SK-MEL-5 (cell line): Measurements from ENCODE around the gene NCAN. TPM values are rescaled to one million over a fixed set of nuclear protein-coding genes. Genes with fewer than 3 reads are reported as not detected.
"Not testable (repeated sequence)": the region's sequence is repeated elsewhere in the genome, so short reads cannot be mapped to it uniquely, and the experiment has no call there.

ENCODE experiments used
- DNase-seq: peaks from one replicate; pipeline ENCODE4 v3.0.0-alpha.2; 2016; ENCODE audit warnings: low read depth, low spot score
- in situ Hi-C: cut with HindIII; loops from 2 replicates; pipeline ENCODE4 v1.10.0; 2016; ENCODE audit warnings: low sequenced_read_pairs, high pct_unique_total_duplicates, low pct_unique_long_range_greater_than_20kb
- total RNA-seq: library from RNA; depleted of rRNA; stranded (reverse); fragments of >200 nt; shearing (Covaris generic); gene quantifications from 2 replicates; pipeline ENCODE4 v1.2.3, GENCODE V29; 2014

The NCAN gene
- total RNA-seq, 1 experiment from 2014 or later: not detected

- no peak for DNase-seq
- in situ Hi-C loops: no loop called here
Observed at GRCh38 chr19:19239675-19240074, 27.9 kb downstream of the NCAN start.

GRCh38 chr19:19240476-19240875 lies 28.7 kb downstream of the NCAN start:
- no peak for DNase-seq
- in situ Hi-C loops: no loop called here

GRCh38 chr19:19250196-19250801 lies 38.5 kb downstream of the NCAN start:
- in situ Hi-C loops: no loop called here
- DNase-seq: no peak

- DNase-seq, in situ Hi-C loops: not testable (repeated sequence)
Observed at GRCh38 chr19:19253409-19253808, 41.7 kb downstream of the NCAN start.

GRCh38 chr19:19256072-19256969 lies 44.6 kb downstream of the NCAN start:
- in situ Hi-C loops: no loop called here
- no peak for DNase-seq

GRCh38 chr19:19257137-19257536 lies 45.4 kb downstream of the NCAN start:
- in situ Hi-C loops: no loop called here
- DNase-seq: no peak

- no peak for DNase-seq
- in situ Hi-C loops: no loop called here
Observed at GRCh38 chr19:19257836-19258588, 46.3 kb downstream of the NCAN start.

GRCh38 chr19:19258589-19259338 lies 47.0 kb downstream of the NCAN start:
- in situ Hi-C loops: no loop called here
- DNase-seq: no peak

- peak; percentile 84 for DNase-seq
- in situ Hi-C loops: no loop called here
Observed at GRCh38 chr19:19259741-19260140, 48.0 kb downstream of the NCAN start.

GRCh38 chr19:19260417-19261214 lies 48.9 kb downstream of the NCAN start:
- no peak for DNase-seq
- in situ Hi-C loops: no loop called here

GRCh38 chr19:19261350-19262189 lies 49.8 kb downstream of the NCAN start:
- in situ Hi-C loops: no loop called here
- no peak for DNase-seq

GRCh38 chr19:19262190-19263057 lies 50.7 kb downstream of the NCAN start:
- DNase-seq: no peak
- in situ Hi-C loops: no loop called here

- DNase-seq: no peak
- in situ Hi-C loops: no loop called here
Observed at GRCh38 chr19:19263886-19264487, 52.2 kb downstream of the NCAN start.

- no peak for DNase-seq
- in situ Hi-C loops: no loop called here
Observed at GRCh38 chr19:19267305-19267704, 55.5 kb downstream of the NCAN start.
